ENCODE results near the gene POP5. TPM values are rescaled to one million over a fixed set of nuclear protein-coding genes. Genes with fewer than 3 reads are reported as not detected.

The POP5 gene
- total and polyA plus RNA-seq, 3 experiments from 2014 or later = 77.9 to 101 (median 83.1) TPM

- no peak overlapping the region for H3K4me3 Mint-ChIP-seq
- H3K27ac ChIP-seq (ENCODE audit: low read depth, low read length) = no peak overlapping the region
- no peaks in the 10 kb centered on the region for H3K27me3 ChIP-seq (ENCODE audit: insufficient read depth, low read length, poor library complexity, severe bottlenecking)
- no peaks in the 10 kb centered on the region for H3K4me1 ChIP-seq (ENCODE audit: insufficient read depth, low read length)
- H3K4me3 ChIP-seq (ENCODE audit: low read length) = no peak overlapping the region
- no peaks in the 10 kb centered on the region for H3K36me3 ChIP-seq (ENCODE audit: insufficient read depth, low read length)
- no peak for DNase-seq
- no peaks in the 10 kb centered on the region for H3K4me1 Mint-ChIP-seq
- H3K27ac Mint-ChIP-seq = no peak overlapping the region
- ChIA-PET CTCF (no interaction called here), POLR2A (no interaction called here)
- H3K9me3 ChIP-seq (ENCODE audit: low read length) = no peaks in the 10 kb centered on the region
- no peaks in the 10 kb centered on the region for H3K9me3 Mint-ChIP-seq
- H3K27me3 Mint-ChIP-seq = peaks cover 9 to 30% of the 10 kb centered on the region in 2 donors
- H3K36me3 Mint-ChIP-seq = peaks cover 0 to 3% (median 0%) of the 10 kb centered on the region in 3 donors
Observed at GRCh38 chr12:120596901-120597300, 15.7 kb upstream of the POP5 start.

GRCh38 chr12:120592121-120593049 is 11.2 kb upstream of the POP5 start:
- Histone ChIP-seq H3K27ac (ENCODE audit: low read depth, low read length) (no peak overlapping the region), H3K27me3 (ENCODE audit: insufficient read depth, low read length, poor library complexity, severe bottlenecking) (no peaks in the 10 kb centered on the region), H3K36me3 (ENCODE audit: insufficient read depth, low read length) (no peaks in the 10 kb centered on the region), H3K9me3 (ENCODE audit: low read length) (no peaks in the 10 kb centered on the region), H3K4me3 (ENCODE audit: low read length) (no peak overlapping the region), H3K4me1 (ENCODE audit: insufficient read depth, low read length) (no peaks in the 10 kb centered on the region)
- H3K9me3 Mint-ChIP-seq = no peaks in the 10 kb centered on the region
- H3K4me1 Mint-ChIP-seq = no peaks in the 10 kb centered on the region
- no peak overlapping the region for H3K4me3 Mint-ChIP-seq
- no peak for DNase-seq
- ChIA-PET CTCF (no interaction called here), POLR2A (no interaction called here)
- no peaks in the 10 kb centered on the region for H3K36me3 Mint-ChIP-seq
- peaks cover 4 to 6% of the 10 kb centered on the region in 2 donors for H3K27me3 Mint-ChIP-seq
- no peak overlapping the region for H3K27ac Mint-ChIP-seq

DNA sequence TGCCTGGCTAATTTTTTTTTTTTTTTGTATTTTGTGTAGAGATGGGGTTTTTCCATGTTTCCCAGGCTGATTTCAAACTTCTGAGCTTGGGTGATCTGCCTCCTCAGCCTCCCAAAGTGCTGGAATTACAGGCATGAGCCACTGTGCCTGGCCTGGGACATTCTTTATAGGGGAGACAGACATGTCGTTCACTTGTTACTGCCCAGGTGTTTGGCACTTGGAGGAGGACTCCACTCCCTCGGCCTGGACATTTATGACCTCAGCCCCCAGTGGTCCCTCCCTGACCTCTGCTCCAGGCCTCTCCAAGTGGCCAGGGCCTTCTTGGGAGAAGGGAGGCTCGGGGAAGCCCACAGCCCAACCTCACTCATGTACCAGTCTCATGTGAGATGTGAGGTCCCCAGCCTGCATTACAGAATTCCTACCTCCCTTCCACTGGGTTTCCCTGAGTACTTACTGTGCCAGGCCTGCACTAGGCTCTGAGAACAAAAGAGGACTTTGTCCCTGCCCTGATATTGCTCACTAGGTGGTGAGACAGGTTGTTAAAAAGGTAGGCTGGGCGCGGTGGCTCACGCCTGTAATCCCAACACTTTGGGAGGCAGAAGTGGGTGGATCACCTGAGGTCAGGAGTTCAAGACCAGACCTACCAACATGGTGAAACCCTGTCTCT is 9.7 kb upstream of the POP5 start:
- no peak for DNase-seq
- no peak overlapping the region for H3K4me3 Mint-ChIP-seq
- Histone ChIP-seq H3K36me3 (ENCODE audit: insufficient read depth, low read length) (no peaks in the 10 kb centered on the region), H3K9me3 (ENCODE audit: low read length) (no peaks in the 10 kb centered on the region), H3K4me1 (ENCODE audit: insufficient read depth, low read length) (no peaks in the 10 kb centered on the region), H3K27me3 (ENCODE audit: insufficient read depth, low read length, poor library complexity, severe bottlenecking) (no peaks in the 10 kb centered on the region), H3K4me3 (ENCODE audit: low read length) (no peak overlapping the region), H3K27ac (ENCODE audit: low read depth, low read length) (no peak overlapping the region)
- H3K27ac Mint-ChIP-seq = no peak overlapping the region
- POLR2A ChIA-PET = no interaction called here
- H3K4me1 Mint-ChIP-seq = no peaks in the 10 kb centered on the region
- H3K27me3 Mint-ChIP-seq = peaks cover 2 to 5% of the 10 kb centered on the region in 2 donors
- H3K36me3 Mint-ChIP-seq = no peaks in the 10 kb centered on the region
- CTCF ChIA-PET = interaction anchor here (2.6 to 2.7 kb wide), 2 partner anchors 58 to 381 kb away, joined by 6 to 12 read pairs; no protein-coding TSS in a partner anchor
- H3K9me3 Mint-ChIP-seq = no peaks in the 10 kb centered on the region

- CTCF ChIA-PET = interaction anchor here (1.0 to 2.7 kb wide), 7 partner anchors 8 to 383 kb away, joined by 3 to 12 read pairs (median 4); partner anchors contain the start of gene POP5
- H3K4me1 ChIP-seq (ENCODE audit: insufficient read depth, low read length) = no peaks in the 10 kb centered on the region
- POLR2A ChIA-PET = no interaction called here
- H3K4me3 ChIP-seq (ENCODE audit: low read length) = no peak overlapping the region
- Mint-ChIP-seq H3K27me3 (peaks cover 0 to 3% of the 10 kb centered on the region in 2 donors), H3K27ac (peak overlapping the region in 1 of 8 donors; percentile 39), H3K36me3 (no peaks in the 10 kb centered on the region), H3K4me1 (peaks cover under 1 to 1% (median 1%) of the 10 kb centered on the region in 3 donors), H3K9me3 (no peaks in the 10 kb centered on the region), H3K4me3 (no peak overlapping the region)
- no peaks in the 10 kb centered on the region for H3K27me3 ChIP-seq (ENCODE audit: insufficient read depth, low read length, poor library complexity, severe bottlenecking)
- no peaks in the 10 kb centered on the region for H3K9me3 ChIP-seq (ENCODE audit: low read length)
- no peak overlapping the region for H3K27ac ChIP-seq (ENCODE audit: low read depth, low read length)
- DNase-seq = no peak
- no peaks in the 10 kb centered on the region for H3K36me3 ChIP-seq (ENCODE audit: insufficient read depth, low read length)
Observed at GRCh38 chr12:120588948-120589930, 8.0 kb upstream of the POP5 start.

- ChIA-PET CTCF (interaction anchor here (1.0 to 2.7 kb wide), 5 partner anchors 11 to 383 kb away, joined by 3 to 12 read pairs (median 4); no protein-coding TSS in a partner anchor), POLR2A (no interaction called here)
- DNase-seq = no peak
- Mint-ChIP-seq H3K4me3 (no peak overlapping the region), H3K27ac (no peak overlapping the region), H3K27me3 (peaks cover 4 to 7% of the 10 kb centered on the region in 2 donors), H3K4me1 (peaks cover 7 to 10% (median 10%) of the 10 kb centered on the region in 3 donors), H3K36me3 (no peaks in the 10 kb centered on the region), H3K9me3 (no peaks in the 10 kb centered on the region)
- Histone ChIP-seq H3K4me1 (ENCODE audit: insufficient read depth, low read length) (peaks cover 8% of the 10 kb centered on the region), H3K27ac (ENCODE audit: low read depth, low read length) (no peak overlapping the region), H3K4me3 (ENCODE audit: low read length) (no peak overlapping the region), H3K9me3 (ENCODE audit: low read length) (no peaks in the 10 kb centered on the region), H3K27me3 (ENCODE audit: insufficient read depth, low read length, poor library complexity, severe bottlenecking) (no peaks in the 10 kb centered on the region), H3K36me3 (ENCODE audit: insufficient read depth, low read length) (no peaks in the 10 kb centered on the region)
Observed at GRCh38 chr12:120588371-120588770, 7.2 kb upstream of the POP5 start.

DNA sequence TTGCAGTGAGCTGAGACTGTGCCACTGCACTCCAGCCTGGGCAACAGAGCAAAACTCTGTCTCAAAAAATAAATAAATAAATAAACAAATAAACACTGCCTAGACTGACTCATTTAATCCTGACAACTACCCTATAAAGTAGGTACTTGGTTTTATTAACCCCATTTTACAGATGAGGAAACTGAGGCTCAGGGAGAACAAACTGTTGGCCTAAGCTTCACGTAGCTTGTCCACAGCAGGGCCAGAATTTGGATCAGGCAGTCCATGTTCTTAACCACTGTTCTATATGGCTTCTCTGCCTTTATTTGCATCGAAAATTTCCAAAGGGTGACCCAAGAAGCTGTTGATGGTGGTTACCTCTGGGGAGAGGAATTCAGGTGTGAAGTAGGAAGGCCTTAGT is 5.7 kb upstream of the POP5 start:
- Histone ChIP-seq H3K27ac (ENCODE audit: low read depth, low read length) (no peak overlapping the region), H3K27me3 (ENCODE audit: insufficient read depth, low read length, poor library complexity, severe bottlenecking) (no peaks in the 10 kb centered on the region), H3K36me3 (ENCODE audit: insufficient read depth, low read length) (no peaks in the 10 kb centered on the region), H3K9me3 (ENCODE audit: low read length) (no peaks in the 10 kb centered on the region), H3K4me1 (ENCODE audit: insufficient read depth, low read length) (peaks cover 8% of the 10 kb centered on the region), H3K4me3 (ENCODE audit: low read length) (no peak overlapping the region)
- CTCF ChIA-PET = no interaction called here
- Mint-ChIP-seq H3K36me3 (no peaks in the 10 kb centered on the region), H3K4me3 (no peak overlapping the region), H3K27ac (no peak overlapping the region), H3K27me3 (peaks cover 6 to 11% of the 10 kb centered on the region in 2 donors), H3K4me1 (peaks cover 13 to 21% (median 17%) of the 10 kb centered on the region in 3 donors), H3K9me3 (no peaks in the 10 kb centered on the region)
- POLR2A ChIA-PET = interaction anchor here (0.6 kb wide), 1 partner anchor 25 kb away, joined by 4 read pairs; no protein-coding TSS in a partner anchor
- no peak for DNase-seq

DNA sequence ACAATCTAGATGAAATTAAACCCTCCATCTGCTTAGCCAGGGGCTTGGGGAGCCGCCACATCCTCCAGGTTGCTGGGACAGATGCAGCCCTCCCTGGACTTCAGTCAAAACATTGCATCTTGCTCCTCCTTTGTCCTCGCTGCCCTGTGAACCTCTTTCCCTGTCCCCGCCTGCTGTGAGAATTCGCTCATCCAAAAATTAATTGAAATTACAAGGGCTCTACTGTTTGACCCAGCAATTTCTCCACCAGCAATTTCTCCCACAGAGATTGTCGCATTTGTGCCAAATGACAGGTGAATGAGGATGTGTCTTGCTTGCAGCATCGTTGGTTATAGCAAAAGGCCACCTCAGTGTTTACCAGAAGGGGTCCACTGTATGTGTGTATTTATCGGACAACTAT is 5.0 kb upstream of the POP5 start:
- ChIA-PET POLR2A (no interaction called here), CTCF (no interaction called here)
- no peaks in the 10 kb centered on the region for H3K36me3 ChIP-seq (ENCODE audit: insufficient read depth, low read length)
- H3K36me3 Mint-ChIP-seq = peaks cover 0 to 6% (median 0%) of the 10 kb centered on the region in 3 donors
- no peaks in the 10 kb centered on the region for H3K27me3 ChIP-seq (ENCODE audit: insufficient read depth, low read length, poor library complexity, severe bottlenecking)
- no peak for DNase-seq
- peaks cover 8% of the 10 kb centered on the region for H3K4me1 ChIP-seq (ENCODE audit: insufficient read depth, low read length)
- H3K4me3 Mint-ChIP-seq = peak overlapping the region in 2 of 7 donors; percentile 28 to 45
- no peak overlapping the region for H3K4me3 ChIP-seq (ENCODE audit: low read length)
- no peak overlapping the region for H3K27ac ChIP-seq (ENCODE audit: low read depth, low read length)
- no peaks in the 10 kb centered on the region for H3K9me3 Mint-ChIP-seq
- H3K27ac Mint-ChIP-seq = no peak overlapping the region
- peaks cover 20 to 28% (median 24%) of the 10 kb centered on the region in 3 donors for H3K4me1 Mint-ChIP-seq
- peaks cover 6 to 11% of the 10 kb centered on the region in 2 donors for H3K27me3 Mint-ChIP-seq
- H3K9me3 ChIP-seq (ENCODE audit: low read length) = no peaks in the 10 kb centered on the region

Measured in CD8-positive, alpha-beta memory T cell (primary cell).